Tibial artery (tissue), 4 donors: ENCODE results near the gene UBE2V1.

Source experiments
- DNase-seq, 2 donors: peaks; one replicate each; pipeline ENCODE4 v3.0.0-alpha.2; 2019
- H3K27ac ChIP-seq, 2 donors: fragments of 200-600 bp; sonication (generic) in 1 of 2; 1 replicate in 1 of 2; 2 replicates in 1 of 2; pipeline ENCODE4 v1.5.1; 2018 to 2019; ENCODE audit warnings: mild to moderate bottlenecking in 1 of 2
- H3K27me3 ChIP-seq, 2 donors: fragments of 200-600 bp; sonication (generic) in 1 of 2; one replicate each; pipeline versions ENCODE4 v1.5.1 to v1.6.0; 2016 to 2019
- H3K36me3 ChIP-seq, 3 donors: fragments of 200-600 bp; sonication (generic) in 2 of 3; one replicate each; pipeline ENCODE4 v1.5.1; 2016 to 2019; ENCODE audit warnings: mild to moderate bottlenecking in 2 of 3
- H3K4me1 ChIP-seq, 4 donors: fragments of 200-600 bp; sonication (generic) in 2 of 4; 1 replicate in 3 of 4; 2 replicates in 1 of 4; pipeline ENCODE4 v1.5.1; 2016 to 2019
- H3K4me3 ChIP-seq, 2 donors: fragments of 200-600 bp; sonication (generic) in 1 of 2; 1 replicate in 1 of 2; 2 replicates in 1 of 2; pipeline ENCODE4 v1.5.1; 2018 to 2019; ENCODE audit warnings: mild to moderate bottlenecking in 2 of 2
- H3K9me3 ChIP-seq, 3 donors: fragments of 200-600 bp; sonication (generic) in 1 of 3; one replicate each; pipeline ENCODE4 v1.5.1; 2016 to 2019
- intact Hi-C: fragments of 100-400 bp; cut with DNase I; formaldehyde crosslinking; loops from one replicate; pipeline ENCODE4 v1.15.0; 2023; ENCODE audit warnings: low total_unique reads
- TF ChIP-seq, protein P1 (sequence below), 2 experiments: fragments of 200-600 bp in 1 of 2; fragments of 450-650 bp in 1 of 2; IDR thresholded peaks; one replicate each; pipeline ENCODE4 v1.5.1; 2017 to 2019; ENCODE audit warnings: antibody characterized with exemption in 2 of 2, mild to moderate bottlenecking in 1 of 2, moderate library complexity in 1 of 2

The UBE2V1 gene

GRCh38 chr20:50054626-50055511 lies 58.1 kb downstream of the UBE2V1 start:
- H3K27ac ChIP-seq: peak overlapping the region in 1 of 2 donors; percentile 45
- peak in 1 of 2 donors; percentile 77 for DNase-seq
- intact Hi-C loops: no loop called here
- no peaks in the 10 kb centered on the region for H3K9me3 ChIP-seq
- TF ChIP-seq, protein P1, sequence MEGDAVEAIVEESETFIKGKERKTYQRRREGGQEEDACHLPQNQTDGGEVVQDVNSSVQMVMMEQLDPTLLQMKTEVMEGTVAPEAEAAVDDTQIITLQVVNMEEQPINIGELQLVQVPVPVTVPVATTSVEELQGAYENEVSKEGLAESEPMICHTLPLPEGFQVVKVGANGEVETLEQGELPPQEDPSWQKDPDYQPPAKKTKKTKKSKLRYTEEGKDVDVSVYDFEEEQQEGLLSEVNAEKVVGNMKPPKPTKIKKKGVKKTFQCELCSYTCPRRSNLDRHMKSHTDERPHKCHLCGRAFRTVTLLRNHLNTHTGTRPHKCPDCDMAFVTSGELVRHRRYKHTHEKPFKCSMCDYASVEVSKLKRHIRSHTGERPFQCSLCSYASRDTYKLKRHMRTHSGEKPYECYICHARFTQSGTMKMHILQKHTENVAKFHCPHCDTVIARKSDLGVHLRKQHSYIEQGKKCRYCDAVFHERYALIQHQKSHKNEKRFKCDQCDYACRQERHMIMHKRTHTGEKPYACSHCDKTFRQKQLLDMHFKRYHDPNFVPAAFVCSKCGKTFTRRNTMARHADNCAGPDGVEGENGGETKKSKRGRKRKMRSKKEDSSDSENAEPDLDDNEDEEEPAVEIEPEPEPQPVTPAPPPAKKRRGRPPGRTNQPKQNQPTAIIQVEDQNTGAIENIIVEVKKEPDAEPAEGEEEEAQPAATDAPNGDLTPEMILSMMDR (IDR thresholded peaks at IDR 0.05): no peak
- peaks cover 0 to 15% (median 13%) of the 10 kb centered on the region in 4 donors for H3K4me1 ChIP-seq
- H3K4me3 ChIP-seq: no peak overlapping the region
- no peaks in the 10 kb centered on the region for H3K27me3 ChIP-seq
- no peaks in the 10 kb centered on the region for H3K36me3 ChIP-seq

DNA sequence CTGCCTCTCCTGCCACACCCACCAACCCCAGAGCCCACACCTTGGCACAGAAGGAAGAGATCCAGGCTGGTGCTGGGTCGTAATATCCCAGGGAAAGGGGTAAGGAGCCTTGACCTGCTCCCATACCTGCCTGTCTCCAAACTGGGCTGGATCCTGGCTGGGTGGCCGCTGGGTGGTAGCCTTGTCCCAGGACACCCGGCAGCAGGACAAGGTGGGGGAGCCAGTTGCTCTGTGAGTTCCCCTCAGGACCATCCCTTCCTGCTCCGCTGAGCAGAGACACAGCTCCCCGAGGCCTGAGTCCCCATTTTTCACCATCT lies 58.8 kb downstream of the UBE2V1 start:
- peaks cover 0 to 19% (median 13%) of the 10 kb centered on the region in 4 donors for H3K4me1 ChIP-seq
- H3K27ac ChIP-seq: no peak overlapping the region
- no peaks in the 10 kb centered on the region for H3K27me3 ChIP-seq
- intact Hi-C loops: no loop called here
- H3K36me3 ChIP-seq: no peaks in the 10 kb centered on the region
- no peaks in the 10 kb centered on the region for H3K9me3 ChIP-seq
- no peak for DNase-seq
- no peak overlapping the region for H3K4me3 ChIP-seq
- TF ChIP-seq, protein P1 (IDR thresholded peaks at IDR 0.05): no peak

GRCh38 chr20:50053362-50054230 lies 59.4 kb downstream of the UBE2V1 start:
- Histone ChIP-seq H3K9me3 (no peaks in the 10 kb centered on the region), H3K36me3 (no peaks in the 10 kb centered on the region), H3K27ac (no peak overlapping the region), H3K4me3 (no peak overlapping the region), H3K27me3 (no peaks in the 10 kb centered on the region), H3K4me1 (peaks cover 0 to 24% (median 18%) of the 10 kb centered on the region in 4 donors)
- intact Hi-C loops: no loop called here
- no peak for DNase-seq
- TF ChIP-seq, protein P1 (IDR thresholded peaks at IDR 0.05): no peak

- TF ChIP-seq, protein P1 (IDR thresholded peaks at IDR 0.05): no peak
- DNase-seq: no peak
- no peaks in the 10 kb centered on the region for H3K9me3 ChIP-seq
- H3K4me1 ChIP-seq: peaks cover 0 to 33% (median 24%) of the 10 kb centered on the region in 4 donors
- intact Hi-C loops: no loop called here
- H3K4me3 ChIP-seq: no peak overlapping the region
- H3K36me3 ChIP-seq: no peaks in the 10 kb centered on the region
- H3K27me3 ChIP-seq: no peaks in the 10 kb centered on the region
- H3K27ac ChIP-seq: no peak overlapping the region
Measured at GRCh38 chr20:50052550-50053361, 60.2 kb downstream of the UBE2V1 start.

GRCh38 chr20:50050660-50051308 lies 62.2 kb downstream of the UBE2V1 start:
- H3K36me3 ChIP-seq: no peaks in the 10 kb centered on the region
- no peak for DNase-seq
- no peaks in the 10 kb centered on the region for H3K27me3 ChIP-seq
- no peak overlapping the region for H3K27ac ChIP-seq
- TF ChIP-seq, protein P1 (IDR thresholded peaks at IDR 0.05): no peak
- intact Hi-C loops: no loop called here
- peaks cover 0 to 44% (median 28%) of the 10 kb centered on the region in 4 donors for H3K4me1 ChIP-seq
- no peak overlapping the region for H3K4me3 ChIP-seq
- no peaks in the 10 kb centered on the region for H3K9me3 ChIP-seq
